Measurements from ENCODE around the gene CWF19L2.

- TF ChIP-seq EZH2 (IDR thresholded peaks at IDR 0.05; ENCODE audit: low read length, missing control alignments), result no peak
- TF ChIP-seq, protein P1, sequence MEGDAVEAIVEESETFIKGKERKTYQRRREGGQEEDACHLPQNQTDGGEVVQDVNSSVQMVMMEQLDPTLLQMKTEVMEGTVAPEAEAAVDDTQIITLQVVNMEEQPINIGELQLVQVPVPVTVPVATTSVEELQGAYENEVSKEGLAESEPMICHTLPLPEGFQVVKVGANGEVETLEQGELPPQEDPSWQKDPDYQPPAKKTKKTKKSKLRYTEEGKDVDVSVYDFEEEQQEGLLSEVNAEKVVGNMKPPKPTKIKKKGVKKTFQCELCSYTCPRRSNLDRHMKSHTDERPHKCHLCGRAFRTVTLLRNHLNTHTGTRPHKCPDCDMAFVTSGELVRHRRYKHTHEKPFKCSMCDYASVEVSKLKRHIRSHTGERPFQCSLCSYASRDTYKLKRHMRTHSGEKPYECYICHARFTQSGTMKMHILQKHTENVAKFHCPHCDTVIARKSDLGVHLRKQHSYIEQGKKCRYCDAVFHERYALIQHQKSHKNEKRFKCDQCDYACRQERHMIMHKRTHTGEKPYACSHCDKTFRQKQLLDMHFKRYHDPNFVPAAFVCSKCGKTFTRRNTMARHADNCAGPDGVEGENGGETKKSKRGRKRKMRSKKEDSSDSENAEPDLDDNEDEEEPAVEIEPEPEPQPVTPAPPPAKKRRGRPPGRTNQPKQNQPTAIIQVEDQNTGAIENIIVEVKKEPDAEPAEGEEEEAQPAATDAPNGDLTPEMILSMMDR (conservative IDR thresholded peaks at IDR 0.05 in 1 of 2, IDR thresholded peaks at IDR 0.05 in 1 of 2; ENCODE audit: low read depth in 1 of 2, low read length in 2 of 2), result no peak
Measured at GRCh38 chr11:107482234-107482633, 24.6 kb upstream of the CWF19L2 start.
